ENCODE measurements around the gene RNF144A.

The RNF144A gene

GRCh38 chr2:6905668-6906067 lies 11.5 kb upstream of the RNF144A start:
- in situ Hi-C loops (cut with MboI; ENCODE audit: low pct_unique_long_range_greater_than_20kb, low sequenced_read_pairs) = no loop called here
- no peak for DNase-seq

- no peak for DNase-seq
- in situ Hi-C loops (cut with MboI; ENCODE audit: low pct_unique_long_range_greater_than_20kb, low sequenced_read_pairs) = no loop called here
Measured at GRCh38 chr2:6906165-6906741, 11.0 kb upstream of the RNF144A start.

- in situ Hi-C loops (cut with MboI; ENCODE audit: low pct_unique_long_range_greater_than_20kb, low sequenced_read_pairs) = no loop called here
- no peak for DNase-seq
Measured at GRCh38 chr2:6908291-6908690, 8.9 kb upstream of the RNF144A start.

GRCh38 chr2:6909431-6910385 lies 7.5 kb upstream of the RNF144A start:
- DNase-seq = peak; percentile 97
- in situ Hi-C loops (cut with MboI; ENCODE audit: low pct_unique_long_range_greater_than_20kb, low sequenced_read_pairs) = no loop called here

- in situ Hi-C loops (cut with MboI; ENCODE audit: low pct_unique_long_range_greater_than_20kb, low sequenced_read_pairs) = no loop called here
- DNase-seq = no peak
Measured at GRCh38 chr2:6911721-6912120, 5.5 kb upstream of the RNF144A start.

GRCh38 chr2:6913415-6914157 lies 3.6 kb upstream of the RNF144A start:
- in situ Hi-C loops (cut with MboI; ENCODE audit: low pct_unique_long_range_greater_than_20kb, low sequenced_read_pairs) = no loop called here
- no peak for DNase-seq

- in situ Hi-C loops (cut with MboI; ENCODE audit: low pct_unique_long_range_greater_than_20kb, low sequenced_read_pairs) = no loop called here
- DNase-seq = no peak
Measured at GRCh38 chr2:6914828-6915227, 2.4 kb upstream of the RNF144A start.

GRCh38 chr2:6915399-6915798 lies 1.8 kb upstream of the RNF144A start:
- in situ Hi-C loops (cut with MboI; ENCODE audit: low pct_unique_long_range_greater_than_20kb, low sequenced_read_pairs) = no loop called here
- DNase-seq = no peak

GRCh38 chr2:6916224-6916623 lies 988 bp upstream of the RNF144A start:
- in situ Hi-C loops (cut with MboI; ENCODE audit: low pct_unique_long_range_greater_than_20kb, low sequenced_read_pairs) = no loop called here
- no peak for DNase-seq

- DNase-seq = no peak
- in situ Hi-C loops (cut with MboI; ENCODE audit: low pct_unique_long_range_greater_than_20kb, low sequenced_read_pairs) = no loop called here
Measured at GRCh38 chr2:6916736-6917070, 509 bp upstream of the RNF144A start.

GRCh38 chr2:6917761-6918421 lies 679 bp downstream of the RNF144A start:
- in situ Hi-C loops (cut with MboI; ENCODE audit: low pct_unique_long_range_greater_than_20kb, low sequenced_read_pairs) = no loop called here
- no peak for DNase-seq

GRCh38 chr2:6919901-6920742 lies 2.9 kb downstream of the RNF144A start:
- in situ Hi-C loops (cut with MboI; ENCODE audit: low pct_unique_long_range_greater_than_20kb, low sequenced_read_pairs) = no loop called here
- peak; percentile 39 for DNase-seq

GRCh38 chr2:6920743-6921064 lies 3.5 kb downstream of the RNF144A start:
- in situ Hi-C loops (cut with MboI; ENCODE audit: low pct_unique_long_range_greater_than_20kb, low sequenced_read_pairs) = no loop called here
- no peak for DNase-seq

- no peak for DNase-seq
- in situ Hi-C loops (cut with MboI; ENCODE audit: low pct_unique_long_range_greater_than_20kb, low sequenced_read_pairs) = no loop called here
Measured at GRCh38 chr2:6921321-6921922, 4.2 kb downstream of the RNF144A start.

GRCh38 chr2:6922201-6922656 lies 5.0 kb downstream of the RNF144A start:
- in situ Hi-C loops (cut with MboI; ENCODE audit: low pct_unique_long_range_greater_than_20kb, low sequenced_read_pairs) = no loop called here
- DNase-seq = no peak

- no peak for DNase-seq
- in situ Hi-C loops (cut with MboI; ENCODE audit: low pct_unique_long_range_greater_than_20kb, low sequenced_read_pairs) = no loop called here
Measured at GRCh38 chr2:6923319-6923718, 6.1 kb downstream of the RNF144A start.

GRCh38 chr2:6924101-6924923 lies 7.1 kb downstream of the RNF144A start:
- DNase-seq = no peak
- in situ Hi-C loops (cut with MboI; ENCODE audit: low pct_unique_long_range_greater_than_20kb, low sequenced_read_pairs) = no loop called here

Measured in KBM-7 (cell line).